GM06990 (cell line): ENCODE results near the gene SPATA12.
"Not testable (repeated sequence)": the region's sequence is repeated elsewhere in the genome, so short reads cannot be mapped to it uniquely, and the experiment has no call there.

Experiments
- DNase-seq: peaks from one replicate; pipeline ENCODE4 v3.0.0-alpha.2; 2011; ENCODE audit not compliant: insufficient read length; ENCODE audit errors: extremely low read depth
- H3K27me3 ChIP-seq: replicated peaks from 2 replicates; pipeline ENCODE4 v1.6.0; 2011; ENCODE audit warnings: low read length; ENCODE audit not compliant: control insufficient read depth, insufficient read depth
- H3K36me3 ChIP-seq: 2 replicates; pipeline ENCODE4 v1.5.1; 2011; ENCODE audit warnings: low read length; ENCODE audit not compliant: control insufficient read depth, insufficient read depth
- H3K4me3 ChIP-seq: replicated peaks from 2 replicates; pipeline ENCODE4 v1.5.1; 2011; ENCODE audit warnings: low read depth, mild to moderate bottlenecking, control low read depth, low read length
- TF ChIP-seq, protein P1 (sequence below): IDR thresholded peaks from 2 replicates; pipeline ENCODE4 v1.5.1; 2011; ENCODE audit warnings: low read length, control low read depth, mild to moderate bottlenecking, inconsistent platforms; ENCODE audit not compliant: insufficient read depth, poor library complexity, severe bottlenecking

Gene SPATA12

DNA sequence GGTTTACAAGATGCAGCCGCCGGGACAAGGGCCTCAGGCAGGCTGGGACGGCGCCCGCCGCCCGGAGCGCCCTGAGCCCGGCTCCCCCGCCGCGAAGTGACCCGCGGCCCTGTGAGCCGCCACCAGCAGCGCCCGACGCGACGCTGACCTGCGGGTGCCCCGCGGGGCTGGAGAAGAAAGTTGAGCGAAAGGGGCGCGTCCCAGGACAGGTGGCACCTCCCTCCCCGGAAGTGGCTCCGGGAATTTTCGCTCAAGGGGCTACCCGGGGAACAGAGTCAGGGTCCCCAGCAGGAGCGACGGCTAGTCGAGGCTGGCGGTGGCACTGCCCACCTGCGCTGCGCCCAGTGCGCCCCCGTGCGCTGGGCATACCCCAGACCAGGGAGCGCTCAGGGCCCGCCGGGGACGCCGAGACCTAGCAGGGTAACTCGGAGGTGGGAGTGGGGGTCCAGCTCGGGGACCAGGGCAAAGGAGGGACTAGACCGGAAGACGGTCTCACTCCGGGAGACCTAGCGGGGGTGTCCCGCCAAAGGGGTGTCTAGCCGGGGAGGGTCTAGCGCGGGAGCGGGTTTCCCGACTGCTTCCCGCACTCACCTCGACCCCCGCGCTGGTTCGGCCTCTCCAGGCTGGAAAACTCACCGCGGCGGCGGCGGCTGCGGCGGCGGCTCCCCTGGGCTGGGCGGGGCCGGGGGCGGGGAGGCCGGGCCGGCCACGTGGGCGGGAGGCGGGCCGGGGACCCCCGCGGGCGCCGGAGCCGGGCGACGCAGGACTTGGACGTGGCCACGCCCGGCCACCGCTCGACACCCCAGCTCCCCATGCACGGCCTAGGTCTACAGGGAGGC is 18.4 kb downstream of the SPATA12 start:
- no peaks in the 10 kb centered on the region for H3K36me3 ChIP-seq
- DNase-seq = peak; percentile 60
- peak overlapping the region; percentile 75 for H3K4me3 ChIP-seq
- TF ChIP-seq, protein P1, sequence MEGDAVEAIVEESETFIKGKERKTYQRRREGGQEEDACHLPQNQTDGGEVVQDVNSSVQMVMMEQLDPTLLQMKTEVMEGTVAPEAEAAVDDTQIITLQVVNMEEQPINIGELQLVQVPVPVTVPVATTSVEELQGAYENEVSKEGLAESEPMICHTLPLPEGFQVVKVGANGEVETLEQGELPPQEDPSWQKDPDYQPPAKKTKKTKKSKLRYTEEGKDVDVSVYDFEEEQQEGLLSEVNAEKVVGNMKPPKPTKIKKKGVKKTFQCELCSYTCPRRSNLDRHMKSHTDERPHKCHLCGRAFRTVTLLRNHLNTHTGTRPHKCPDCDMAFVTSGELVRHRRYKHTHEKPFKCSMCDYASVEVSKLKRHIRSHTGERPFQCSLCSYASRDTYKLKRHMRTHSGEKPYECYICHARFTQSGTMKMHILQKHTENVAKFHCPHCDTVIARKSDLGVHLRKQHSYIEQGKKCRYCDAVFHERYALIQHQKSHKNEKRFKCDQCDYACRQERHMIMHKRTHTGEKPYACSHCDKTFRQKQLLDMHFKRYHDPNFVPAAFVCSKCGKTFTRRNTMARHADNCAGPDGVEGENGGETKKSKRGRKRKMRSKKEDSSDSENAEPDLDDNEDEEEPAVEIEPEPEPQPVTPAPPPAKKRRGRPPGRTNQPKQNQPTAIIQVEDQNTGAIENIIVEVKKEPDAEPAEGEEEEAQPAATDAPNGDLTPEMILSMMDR = peak; percentile 42
- peaks cover 2% of the 10 kb centered on the region for H3K27me3 ChIP-seq

DNA sequence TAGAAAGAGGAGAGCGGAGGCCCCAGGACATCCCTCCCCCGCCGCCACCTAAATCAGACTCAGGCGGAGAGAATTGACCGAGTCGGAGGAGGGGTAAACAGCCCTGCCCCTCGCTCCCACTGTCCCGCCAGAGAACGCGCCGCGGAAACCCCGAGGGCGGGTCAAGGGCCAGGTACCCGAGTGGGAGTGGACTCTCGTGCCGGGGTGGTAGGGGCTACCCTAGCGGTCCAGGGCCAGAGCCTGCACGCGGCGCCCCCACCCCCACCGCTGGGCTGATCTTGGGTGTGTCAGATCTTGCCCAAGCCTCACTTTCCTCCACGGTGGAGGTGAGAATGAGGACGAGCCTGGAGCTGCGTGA is 19.0 kb downstream of the SPATA12 start:
- TF ChIP-seq, protein P1 = no peak
- H3K4me3 ChIP-seq = peak overlapping the region; percentile 75

GRCh38 chr3:57080171-57080570 is 19.7 kb downstream of the SPATA12 start:
- TF ChIP-seq, protein P1 = no peak
- Histone ChIP-seq H3K27me3 (peaks cover 2% of the 10 kb centered on the region; the same call in 1 of the 2 replicates), H3K36me3 (no peaks in the 10 kb centered on the region), H3K4me3 (no peak overlapping the region)
- no peak for DNase-seq

More for the DNA sequence above, 19.0 kb downstream of the SPATA12 start:
- Histone ChIP-seq H3K27me3 (peaks cover 2% of the 10 kb centered on the region), H3K36me3 (no peaks in the 10 kb centered on the region)
- DNase-seq = no peak

GRCh38 chr3:57081173-57081572 is 20.7 kb downstream of the SPATA12 start:
- TF ChIP-seq, protein P1 = no peak
- DNase-seq = no peak
- Histone ChIP-seq H3K4me3 (no peak overlapping the region), H3K27me3 (peaks cover 3% of the 10 kb centered on the region; the same call in 1 of the 2 replicates), H3K36me3 (no peaks in the 10 kb centered on the region)

GRCh38 chr3:57082481-57082880 is 22.0 kb downstream of the SPATA12 start:
- Histone ChIP-seq H3K27me3 (peaks cover 3% of the 10 kb centered on the region; the same call in 1 of the 2 replicates), H3K36me3 (no peaks in the 10 kb centered on the region), H3K4me3 (no peak overlapping the region)
- DNase-seq = no peak
- TF ChIP-seq, protein P1 = no peak

DNA sequence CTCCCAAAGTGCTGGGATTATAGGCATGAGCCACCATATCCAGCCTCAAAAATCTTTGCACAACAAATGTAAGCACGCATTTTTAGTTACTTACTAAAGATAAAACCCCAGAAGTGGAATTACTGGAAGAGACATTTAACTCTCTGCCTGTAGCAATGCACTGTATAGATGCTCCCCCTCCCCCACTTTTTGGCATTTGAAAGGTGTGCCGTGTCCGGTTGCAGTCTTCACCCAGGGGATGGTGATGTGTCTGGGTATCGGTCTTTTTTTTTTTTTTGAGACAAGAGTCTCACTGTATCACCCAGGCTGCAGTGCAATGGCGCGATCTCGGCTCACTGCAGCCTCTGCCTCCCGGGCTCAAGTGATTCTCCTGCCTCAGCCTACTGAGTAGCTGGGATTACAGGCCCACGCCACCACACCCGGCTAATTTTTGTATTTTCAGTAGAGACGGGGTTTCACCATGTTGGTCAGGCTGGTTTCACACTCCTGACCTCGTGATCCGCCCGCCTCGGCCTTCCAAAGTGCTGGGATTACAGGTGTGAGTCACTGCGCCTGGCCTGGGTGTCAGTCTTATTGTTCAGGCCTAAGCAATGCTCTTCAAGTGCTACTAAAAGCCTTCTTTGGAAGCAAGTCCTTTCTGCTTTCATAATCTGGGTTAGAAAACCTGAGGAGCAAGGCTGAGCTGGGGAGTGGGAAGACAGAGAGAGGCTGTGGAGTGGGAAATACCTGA is 23.0 kb downstream of the SPATA12 start:
- not testable (repeated sequence) for H3K4me3 ChIP-seq, H3K36me3 ChIP-seq, DNase-seq, H3K27me3 ChIP-seq
